GM12891 (cell line): ENCODE measurements around the gene C1QTNF12.

Experiments used
- POLR2A ChIP-seq: IDR thresholded peaks from 2 replicates; pipeline ENCODE4 v1.6.1; 2011; ENCODE audit warnings: low read depth, low read length, control low read depth
- POLR2AphosphoS5 ChIP-seq: IDR thresholded peaks from 2 replicates; pipeline ENCODE4 v1.6.1; 2011; ENCODE audit warnings: low read depth, low read length, control low read depth
- TAF1 ChIP-seq: IDR thresholded peaks from 2 replicates; pipeline ENCODE4 v1.6.1; 2011; ENCODE audit warnings: low read depth, low read length, control low read depth

DNA sequence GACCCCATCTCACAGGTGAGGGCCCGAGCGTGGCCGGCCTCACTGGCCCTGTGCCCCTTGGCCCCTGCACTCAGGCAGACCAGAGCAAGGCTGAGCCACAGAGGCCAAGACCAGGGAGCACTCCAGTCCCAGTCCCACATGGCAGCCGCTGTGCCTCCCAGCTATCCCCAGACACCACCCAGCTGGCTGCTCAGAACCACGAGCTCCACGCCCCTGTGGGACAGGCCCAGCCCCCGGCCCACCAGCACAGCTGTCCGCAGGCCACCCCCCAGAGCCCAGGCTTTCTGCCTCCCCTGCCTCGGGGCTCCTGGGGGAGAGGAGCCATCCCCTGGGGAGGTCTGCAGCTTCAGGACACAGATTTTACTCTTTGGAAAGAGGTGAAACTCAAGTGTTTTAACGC, 9.1 kb upstream of the C1QTNF12 start:
- TF ChIP-seq POLR2AphosphoS5 (no peak), TAF1 (no peak), POLR2A (no peak)
